Esophagus squamous epithelium (tissue), 4 donors: ENCODE results near the gene CCND2.

ENCODE experiments used
- CTCF ChIP-seq, 6 experiments: fragments of 450-650 bp in 4 of 6; fragments of 200-600 bp in 2 of 6; sonication (generic) in 2 of 6; IDR thresholded peaks; one replicate each; pipeline ENCODE4 v1.5.1; 2016 to 2019; ENCODE audit warnings: antibody characterized with exemption in 6 of 6, mild to moderate bottlenecking in 4 of 6, moderate library complexity in 4 of 6
- POLR2A ChIP-seq, 4 donors: fragments of 450-650 bp; IDR thresholded peaks; one replicate each; pipeline ENCODE4 v1.6.1; 2017; ENCODE audit warnings: antibody characterized with exemption in 4 of 4, mild to moderate bottlenecking in 4 of 4, moderate library complexity in 3 of 4

GRCh38 chr12:4308334-4308950 lies 34.9 kb downstream of the CCND2 start:
- TF ChIP-seq CTCF (IDR thresholded peaks at IDR 0.05) (no peak), POLR2A (IDR thresholded peaks at IDR 0.05) (no peak)
